ENCODE results near the gene KIF21A.

Gene KIF21A

GRCh38 chr12:39389399-39390150 lies 53.3 kb downstream of the KIF21A start:
- no peak for DNase-seq

- DNase-seq = no peak
Observed at GRCh38 chr12:39386335-39386734, 56.6 kb downstream of the KIF21A start.

DNA sequence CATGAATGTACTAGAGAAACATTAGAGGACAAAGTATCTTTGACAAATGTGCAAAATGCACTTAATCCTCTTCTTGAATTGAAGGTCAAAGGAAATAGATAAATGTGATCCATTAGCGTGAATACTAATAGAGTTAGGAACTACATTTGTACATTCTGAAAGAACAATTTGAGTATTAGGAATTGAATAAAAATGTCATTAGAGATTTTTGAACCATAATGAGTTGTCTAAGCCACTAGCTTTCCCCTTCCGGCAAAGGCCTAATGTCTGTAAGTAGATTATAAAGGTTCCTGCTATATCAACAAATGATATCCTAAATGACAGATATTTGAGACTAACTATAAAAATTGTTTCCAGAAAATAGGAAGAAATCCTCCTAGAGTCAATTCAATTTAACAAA lies 59.8 kb downstream of the KIF21A start:
- DNase-seq = no peak

GRCh38 chr12:39380090-39380489 lies 62.8 kb downstream of the KIF21A start:
- no peak for DNase-seq

GRCh38 chr12:39378341-39378740 lies 64.6 kb downstream of the KIF21A start:
- no peak for DNase-seq

- DNase-seq = no peak
Observed at GRCh38 chr12:39375206-39375808, 67.6 kb downstream of the KIF21A start.

DNA sequence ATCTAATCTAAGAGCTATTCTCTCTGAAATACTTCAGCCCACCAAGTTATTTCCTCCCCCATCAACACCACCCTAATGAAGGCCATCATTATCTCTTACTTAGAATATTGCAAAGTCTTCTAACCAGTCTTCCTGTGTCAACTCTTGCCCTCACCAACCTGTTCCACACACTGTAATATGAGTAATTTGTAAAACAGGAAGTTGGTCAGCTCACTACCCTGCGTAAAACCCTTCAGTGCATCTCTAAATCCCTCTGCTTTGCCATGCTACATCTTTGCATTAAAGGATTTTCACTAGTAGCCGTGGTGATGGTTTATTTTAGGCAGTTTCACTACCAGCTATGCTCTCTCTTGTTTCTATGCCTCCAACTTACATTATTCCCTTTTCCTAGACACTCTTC lies 70.0 kb downstream of the KIF21A start:
- no peak for DNase-seq

GRCh38 chr12:39372204-39372925 lies 70.6 kb downstream of the KIF21A start:
- no peak for DNase-seq

DNA sequence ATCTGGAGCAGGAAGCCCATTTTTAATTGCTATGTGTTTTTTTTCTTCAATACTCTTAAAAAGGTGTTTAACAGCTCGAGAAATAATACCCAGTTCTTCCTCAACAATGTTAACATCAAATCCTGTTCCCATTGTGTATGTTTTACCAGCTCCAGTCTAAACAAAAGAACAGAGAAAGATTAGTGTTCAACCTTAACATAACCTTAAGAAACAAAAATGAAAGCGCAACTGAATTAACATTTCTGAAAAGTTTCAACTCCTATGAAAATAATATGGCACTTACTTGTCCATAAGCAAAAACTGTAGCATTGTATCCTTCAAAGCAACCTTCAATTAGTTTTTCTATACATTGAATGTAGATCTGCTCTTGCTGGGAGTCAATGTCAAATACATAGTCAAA lies 73.2 kb downstream of the KIF21A start:
- no peak for DNase-seq

- DNase-seq = no peak
Observed at GRCh38 chr12:39368891-39369290, 74.0 kb downstream of the KIF21A start.

GRCh38 chr12:39368096-39368495 lies 74.8 kb downstream of the KIF21A start:
- DNase-seq = no peak

DNA sequence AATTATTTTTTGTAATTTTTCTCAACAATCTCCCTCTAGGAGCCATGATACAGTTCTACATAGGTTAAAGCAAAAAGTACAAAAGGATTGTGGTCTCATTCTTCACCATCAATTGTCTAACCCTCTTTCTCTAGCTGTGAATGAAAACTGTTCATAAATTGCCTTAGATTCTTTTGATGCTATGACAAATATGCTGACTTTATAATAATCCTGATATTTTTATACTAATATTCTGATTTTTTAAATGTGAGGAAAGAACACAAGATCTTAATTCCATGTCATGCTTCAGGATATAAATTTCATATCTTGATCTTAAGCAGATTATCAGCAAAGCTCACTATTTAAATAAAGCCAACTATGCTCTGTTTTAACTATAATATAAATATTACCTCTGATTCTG lies 75.4 kb downstream of the KIF21A start:
- no peak for DNase-seq

- DNase-seq = no peak
Observed at GRCh38 chr12:39365364-39366001, 77.4 kb downstream of the KIF21A start.

- no peak for DNase-seq
Observed at GRCh38 chr12:39364196-39364595, 78.7 kb downstream of the KIF21A start.

DNA sequence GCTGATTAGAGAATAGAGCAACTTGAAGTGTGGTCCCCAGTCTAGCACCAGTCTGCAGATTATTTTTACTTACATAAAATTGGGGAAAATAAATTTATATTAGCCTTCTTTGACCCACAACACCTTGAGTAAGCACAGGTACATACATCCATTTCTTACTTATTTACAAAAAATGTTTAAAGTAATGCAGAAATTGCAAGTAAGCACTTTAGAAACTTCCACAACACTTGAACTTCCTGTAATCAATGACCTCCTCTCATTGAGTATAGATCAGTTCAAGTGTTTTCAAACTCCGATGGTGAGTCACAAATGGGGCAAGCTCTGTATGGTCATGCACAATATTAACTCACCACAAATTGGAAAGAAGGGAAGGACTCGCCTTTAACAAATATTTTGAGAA lies 83.3 kb downstream of the KIF21A start:
- DNase-seq = no peak

GRCh38 chr12:39357041-39357440 lies 85.9 kb downstream of the KIF21A start:
- no peak for DNase-seq

DNA sequence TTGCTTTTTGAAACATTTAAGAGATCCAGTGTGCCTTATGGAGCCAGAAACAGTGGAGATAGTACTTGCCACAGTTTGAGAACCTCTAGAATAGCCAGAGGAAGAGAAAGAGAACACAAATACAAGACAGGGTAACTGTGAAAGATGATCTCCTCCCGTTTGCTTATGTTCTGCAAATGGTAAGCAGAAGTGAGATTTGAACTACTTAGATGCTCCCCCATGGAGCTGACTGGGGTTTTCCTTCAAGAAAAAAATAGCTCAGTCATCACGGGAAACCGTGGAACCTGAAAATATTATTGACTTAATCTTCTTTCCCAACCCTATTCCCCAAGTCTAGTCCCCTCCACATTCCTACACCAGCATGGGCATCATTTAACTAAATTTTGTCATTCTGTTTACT lies 87.1 kb downstream of the KIF21A start:
- DNase-seq = no peak

- DNase-seq = no peak
Observed at GRCh38 chr12:39354955-39355354, 88.0 kb downstream of the KIF21A start.

DNA sequence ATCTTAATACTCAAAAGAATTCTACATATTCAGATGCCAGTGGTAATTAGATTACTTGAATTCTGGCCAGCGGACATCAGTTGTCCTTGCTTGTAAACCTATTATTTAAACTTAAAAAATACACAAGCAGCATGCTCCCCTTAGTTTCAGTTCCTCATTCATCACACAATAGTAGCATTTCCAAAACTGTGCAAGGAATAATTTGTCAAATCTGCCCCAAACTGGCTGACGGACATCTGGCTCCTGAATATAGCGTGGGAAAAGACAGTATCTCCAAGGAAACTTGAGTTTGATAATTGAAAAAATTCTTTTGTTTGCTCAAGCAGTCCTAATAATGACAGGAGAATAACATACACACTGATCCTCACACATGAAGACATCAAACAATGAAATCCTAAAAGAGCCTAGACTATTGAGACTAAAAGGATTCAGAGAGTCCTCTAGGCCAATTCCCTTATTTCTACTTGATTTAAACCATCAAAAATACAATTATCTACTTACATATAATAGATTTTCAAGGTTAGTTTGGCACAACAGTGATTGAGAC lies 90.4 kb downstream of the KIF21A start:
- no peak for DNase-seq

GRCh38 chr12:39351153-39351552 lies 91.8 kb downstream of the KIF21A start:
- no peak for DNase-seq

- no peak for DNase-seq
Observed at GRCh38 chr12:39348941-39349626, 93.8 kb downstream of the KIF21A start.

GRCh38 chr12:39348523-39348922 lies 94.4 kb downstream of the KIF21A start:
- DNase-seq = no peak

DNA sequence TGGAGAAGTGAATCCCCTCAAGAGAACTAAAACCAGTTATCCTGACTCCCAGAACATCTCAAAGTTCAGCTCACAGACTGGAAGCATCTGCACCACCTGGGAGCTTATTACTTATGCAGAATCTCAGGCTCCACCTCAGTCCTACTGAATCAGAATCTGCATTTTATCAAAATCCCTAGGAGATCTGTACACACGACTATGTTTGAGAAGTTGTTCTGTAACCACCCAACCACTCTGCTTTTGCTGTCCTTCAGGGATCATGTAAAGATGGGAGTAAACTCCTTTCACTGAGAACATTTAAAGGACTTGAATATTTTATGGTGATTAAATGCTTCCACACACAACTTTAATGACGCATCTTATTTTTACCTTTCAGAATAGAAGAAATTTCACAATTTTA lies 98.0 kb downstream of the KIF21A start:
- no peak for DNase-seq

Measured in activated CD4-positive, alpha-beta T cell treated with anti-CD3 and anti-CD28 coated beads, Interleukin-2, amount 50 U/mL, for 4 hours (primary cell).